22Rv1 (cell line): ENCODE results near the gene GAL3ST2.

ENCODE experiments used
- H3K27ac ChIP-seq: fragments of 450-650 bp; 2 replicates; pipeline ENCODE4 v1.5.1; 2017
- CTCF ChIP-seq: fragments of 450-650 bp; IDR thresholded peaks from 2 replicates; pipeline ENCODE4 v1.5.1; 2017; ENCODE audit warnings: mild to moderate bottlenecking
- ZFX ChIP-seq: fragments of 450-650 bp; IDR thresholded peaks from 2 replicates; pipeline ENCODE4 v1.6.1; 2017; ENCODE audit warnings: antibody characterized with exemption, borderline replicate concordance

Gene GAL3ST2

GRCh38 chr2:241852116-241852980, 75.7 kb downstream of the GAL3ST2 start:
- no peak overlapping the region for H3K27ac ChIP-seq
- TF ChIP-seq CTCF = no peak

DNA sequence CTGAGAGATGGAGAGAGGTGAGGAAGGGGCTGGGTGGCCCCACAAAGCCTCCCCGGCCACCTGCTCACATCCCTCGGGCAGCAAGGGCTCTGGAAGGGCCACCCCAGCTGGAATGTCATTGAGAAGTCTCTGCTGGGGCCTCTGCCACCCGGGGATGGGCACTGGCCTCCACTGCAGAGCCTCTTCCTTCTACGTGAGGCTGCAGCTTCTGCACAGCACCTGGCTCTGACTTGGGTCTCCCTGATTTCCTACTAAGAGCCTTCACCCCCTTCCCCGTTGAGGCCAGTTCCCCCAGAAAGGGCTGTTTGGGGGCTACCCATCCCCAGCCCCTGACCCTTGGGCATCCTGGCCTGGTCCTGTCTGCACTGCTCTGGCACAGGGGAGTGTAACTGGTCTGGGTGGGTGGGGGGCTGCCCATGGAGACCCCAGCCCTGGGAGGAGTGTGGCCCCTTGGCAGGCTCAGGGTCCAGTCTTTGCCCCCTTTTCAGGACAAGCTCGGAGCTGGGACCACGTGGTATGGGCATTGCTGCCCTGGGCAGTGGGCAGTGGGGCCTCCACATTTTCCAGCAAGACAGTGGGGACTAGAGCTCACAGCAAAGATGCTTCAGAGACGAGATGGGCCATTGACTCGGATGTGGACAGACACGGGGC, 76.5 kb downstream of the GAL3ST2 start:
- TF ChIP-seq ZFX (no peak), CTCF (no peak)
- no peak overlapping the region for H3K27ac ChIP-seq
